Adrenal gland (tissue), 12 donors: ENCODE data around the gene HYAL4. TPM values are rescaled to one million over a fixed set of nuclear protein-coding genes. Genes with fewer than 3 reads are reported as not detected.

Experiments
- DNase-seq, 7 donors: peaks; one replicate each; pipeline ENCODE4 v3.0.0-alpha.2; 2019 to 2020
- H3K27ac ChIP-seq, 5 donors: fragments of 200-600 bp; sonication (generic) in 4 of 5; 1 replicate in 3 of 5; 2 replicates in 2 of 5; pipeline versions ENCODE4 v1.5.1 to v1.8.0; 2016 to 2020; ENCODE audit warnings: mild to moderate bottlenecking in 1 of 5
- H3K27me3 ChIP-seq: fragments of 200-600 bp; 2 replicates; pipeline ENCODE4 v1.8.0; 2021
- H3K36me3 ChIP-seq, 2 donors: fragments of 200-600 bp; replicated peaks in 1 of 2; 1 replicate in 1 of 2; 2 replicates in 1 of 2; pipeline versions ENCODE4 v1.5.1 to v1.8.0; 2018 to 2022
- H3K4me1 ChIP-seq, 2 donors: fragments of 200-600 bp; replicated peaks in 1 of 2; 1 replicate in 1 of 2; 2 replicates in 1 of 2; pipeline versions ENCODE4 v1.5.1 to v1.8.0; 2018 to 2021
- H3K4me3 ChIP-seq, 4 donors: fragments of 200-600 bp; sonication (generic) in 3 of 4; one replicate each; pipeline ENCODE4 v1.5.1; 2016 to 2018
- H3K9me3 ChIP-seq, 3 donors: fragments of 200-600 bp; sonication (generic) in 1 of 3; replicated peaks in 1 of 3; 1 replicate in 2 of 3; 2 replicates in 1 of 3; pipeline versions ENCODE4 v1.5.1 to v1.8.0; 2016 to 2021
- CTCF ChIP-seq, 6 experiments: fragments of 450-650 bp in 4 of 6; fragments of 200-600 bp in 2 of 6; sonication (generic) in 1 of 6; IDR thresholded peaks; 1 replicate in 5 of 6; 2 replicates in 1 of 6; pipeline versions ENCODE4 v1.5.1 to v1.8.0; 2016 to 2021; ENCODE audit warnings: antibody characterized with exemption in 6 of 6, mild to moderate bottlenecking in 2 of 6, moderate library complexity in 1 of 6
- POLR2A ChIP-seq, 2 donors: fragments of 450-650 bp; IDR thresholded peaks; one replicate each; pipeline ENCODE4 v1.6.1; 2017; ENCODE audit warnings: antibody characterized with exemption in 2 of 2, mild to moderate bottlenecking in 2 of 2, moderate library complexity in 1 of 2
- WGBS, 4 donors: extraction: QIAGEN DNeasy Blood & Tissue Kit in 2 of 4; methylation state at CpG; one replicate each; pipeline versions ENCODE4 v1.1.5 to v1.1.7; 2013 to 2017; 5-methylcytosine and 5-hydroxymethylcytosine counted together
- intact Hi-C, 2 donors: fragments of 100-400 bp; cut with DNase I; formaldehyde crosslinking; loops; one replicate each; pipeline versions ENCODE4 v1.14.1 to v1.15.0; 2022 to 2023
- polyA plus RNA-seq, 3 donors: library from polyadenylated mRNA; stranded (reverse); fragments of 200-250 nt in 2 of 3; fragments of 350-450 nt in 1 of 3; fragmentation: Illumina TruSeq in 1 of 3; extraction: RNeasy Lipid Tissue Mini Kit (QIAGEN cat#74804) in 1 of 3; gene quantifications; one replicate each; pipeline ENCODE4 v1.2.3, GENCODE V29; 2013 to 2014
- total RNA-seq, 9 donors: library from RNA; depleted of rRNA in 4 of 9; stranded (reverse); fragments of >200 nt in 4 of 9; fragments of 120-200 nt in 1 of 9; fragmentation: NEBNext Ultra II Directional in 1 of 9; extraction: Animal tissue kit (Norgen Biotek cat#: 25700) in 1 of 9; gene quantifications; one replicate each; pipeline versions ENCODE4 v1.1.0 to v1.2.4, GENCODE V29; 2013 to 2023
- donor health status: healthy with polysubstance abuse.
- donor health status: Bipolar disorder and iron deficiency.
- donor health status: DM: yes; HTN: yes; CAD: no.
- donor health status: DM: no; HTN: no; CAD: no.
- donor health status: DM: no; HTN: no; CAD: no.
- donor health status: DM: yes; HTN: yes; CAD: no.

The HYAL4 gene
- total and polyA plus RNA-seq, 12 donors: 0.17 TPM; not detected in 11

GRCh38 chr7:123871998-123872867 is 27.3 kb downstream of the HYAL4 start:
- WGBS, 4 donors: 12 to 15% (median 14%) methylated on average over 7 of the region's 7 CpGs
- Histone ChIP-seq H3K9me3 (no peaks in the 10 kb centered on the region), H3K36me3 (no peaks in the 10 kb centered on the region), H3K27me3 (no peaks in the 10 kb centered on the region), H3K4me3 (no peak overlapping the region), H3K27ac (no peak overlapping the region), H3K4me1 (no peaks in the 10 kb centered on the region)
- intact Hi-C loops: no loop called here
- DNase-seq: peak; percentile 24 to 62 (median 38)
- TF ChIP-seq CTCF (IDR thresholded peaks at IDR 0.05) (peak in 5 of 6 experiments; percentile 18 to 55 (median 50)), POLR2A (IDR thresholded peaks at IDR 0.05) (no peak)

- WGBS, 4 donors: 70 to 78% (median 74%) methylated on average over 4 of the region's 4 CpGs
- TF ChIP-seq POLR2A (IDR thresholded peaks at IDR 0.05) (no peak), CTCF (IDR thresholded peaks at IDR 0.05) (no peak)
- intact Hi-C loops: no loop called here
- Histone ChIP-seq H3K36me3 (no peaks in the 10 kb centered on the region), H3K9me3 (no peaks in the 10 kb centered on the region), H3K27ac (no peak overlapping the region), H3K27me3 (no peaks in the 10 kb centered on the region), H3K4me1 (no peaks in the 10 kb centered on the region), H3K4me3 (no peak overlapping the region)
- DNase-seq: no peak
These were observed 27.9 kb downstream of the HYAL4 start for GRCh38 chr7:123872908-123873307.

GRCh38 chr7:123876557-123877256 is 31.7 kb downstream of the HYAL4 start:
- whole genome bisulfite sequencing, 4 donors: 63 to 80% (median 71%) methylated on average over 7 of the region's 7 CpGs
- Histone ChIP-seq H3K27me3 (no peaks in the 10 kb centered on the region), H3K9me3 (no peaks in the 10 kb centered on the region), H3K4me1 (no peaks in the 10 kb centered on the region), H3K36me3 (no peaks in the 10 kb centered on the region), H3K27ac (no peak overlapping the region), H3K4me3 (no peak overlapping the region)
- no peak for DNase-seq
- intact Hi-C loops: no loop called here
- TF ChIP-seq CTCF (IDR thresholded peaks at IDR 0.05): no peak
- no peak for TF ChIP-seq POLR2A (IDR thresholded peaks at IDR 0.05)

GRCh38 chr7:123879628-123880027 is 34.7 kb downstream of the HYAL4 start:
- Histone ChIP-seq H3K27ac (no peak overlapping the region), H3K9me3 (no peaks in the 10 kb centered on the region), H3K4me3 (no peak overlapping the region), H3K27me3 (no peaks in the 10 kb centered on the region), H3K4me1 (no peaks in the 10 kb centered on the region), H3K36me3 (no peaks in the 10 kb centered on the region)
- DNase-seq: no peak
- no peak for TF ChIP-seq POLR2A (IDR thresholded peaks at IDR 0.05)
- 40 to 45% (median 42%) methylated on average over 4 of the region's 4 CpGs for WGBS, 4 donors
- intact Hi-C loops: no loop called here
